ENCODE results near the gene HIP1R.

Gene HIP1R

GRCh38 chr12:122847516-122847836 is 12.2 kb downstream of the HIP1R start:
- H3K4me3 ChIP-seq (ENCODE audit: low read length): no peak overlapping the region
- H3K4me2 ChIP-seq (ENCODE audit: low read length): no peak overlapping the region
- no peaks in the 10 kb centered on the region for H3K9me3 ChIP-seq (ENCODE audit: control insufficient read depth, insufficient read depth, low read length)
- no peaks in the 10 kb centered on the region for H3K4me1 ChIP-seq (ENCODE audit: control insufficient read depth, low read length)
- TF ChIP-seq, protein P1, sequence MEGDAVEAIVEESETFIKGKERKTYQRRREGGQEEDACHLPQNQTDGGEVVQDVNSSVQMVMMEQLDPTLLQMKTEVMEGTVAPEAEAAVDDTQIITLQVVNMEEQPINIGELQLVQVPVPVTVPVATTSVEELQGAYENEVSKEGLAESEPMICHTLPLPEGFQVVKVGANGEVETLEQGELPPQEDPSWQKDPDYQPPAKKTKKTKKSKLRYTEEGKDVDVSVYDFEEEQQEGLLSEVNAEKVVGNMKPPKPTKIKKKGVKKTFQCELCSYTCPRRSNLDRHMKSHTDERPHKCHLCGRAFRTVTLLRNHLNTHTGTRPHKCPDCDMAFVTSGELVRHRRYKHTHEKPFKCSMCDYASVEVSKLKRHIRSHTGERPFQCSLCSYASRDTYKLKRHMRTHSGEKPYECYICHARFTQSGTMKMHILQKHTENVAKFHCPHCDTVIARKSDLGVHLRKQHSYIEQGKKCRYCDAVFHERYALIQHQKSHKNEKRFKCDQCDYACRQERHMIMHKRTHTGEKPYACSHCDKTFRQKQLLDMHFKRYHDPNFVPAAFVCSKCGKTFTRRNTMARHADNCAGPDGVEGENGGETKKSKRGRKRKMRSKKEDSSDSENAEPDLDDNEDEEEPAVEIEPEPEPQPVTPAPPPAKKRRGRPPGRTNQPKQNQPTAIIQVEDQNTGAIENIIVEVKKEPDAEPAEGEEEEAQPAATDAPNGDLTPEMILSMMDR (IDR thresholded peaks at IDR 0.05; ENCODE audit: low read depth, low read length, poor library complexity, severe bottlenecking): no peak
- TF ChIP-seq EZH2phosphoT487 (IDR thresholded peaks at IDR 0.05; ENCODE audit: borderline replicate concordance, low read length): no peak
- H3K9me2 ChIP-seq (replicated peaks; ENCODE audit: control insufficient read depth, low read length): no peaks in the 10 kb centered on the region
- H3K27me3 ChIP-seq (ENCODE audit: control insufficient read depth, low read length): no peaks in the 10 kb centered on the region
- no peaks in the 10 kb centered on the region for H3F3A ChIP-seq (ENCODE audit: control insufficient read depth, insufficient read depth)
- H4K20me1 ChIP-seq (ENCODE audit: control insufficient read depth, insufficient read depth, low read depth, low read length): 0 out of 2 replicates have a peak, but pooled peaks cover 4% of the 10 kb centered on the region
- peaks cover 9% of the 10 kb centered on the region; the same call in 1 of the 2 replicates for H3K36me3 ChIP-seq (ENCODE audit: control insufficient read depth, low read length)
- no peak overlapping the region for H3K27ac ChIP-seq (ENCODE audit: low read depth, low read length)
- peaks cover 51% of the 10 kb centered on the region for H3K79me2 ChIP-seq (ENCODE audit: control insufficient read depth, low read length)

GRCh38 chr12:122847921-122848421 is 12.7 kb downstream of the HIP1R start:
- Histone ChIP-seq H3K4me3 (ENCODE audit: low read length) (no peak overlapping the region), H3K9me2 (replicated peaks; ENCODE audit: control insufficient read depth, low read length) (no peaks in the 10 kb centered on the region), H3K79me2 (ENCODE audit: control insufficient read depth, low read length) (peaks cover 46% of the 10 kb centered on the region), H3F3A (ENCODE audit: control insufficient read depth, insufficient read depth) (no peaks in the 10 kb centered on the region), H3K27me3 (ENCODE audit: control insufficient read depth, low read length) (no peaks in the 10 kb centered on the region), H3K4me2 (ENCODE audit: low read length) (no peak overlapping the region), H3K36me3 (ENCODE audit: control insufficient read depth, low read length) (peaks cover 9% of the 10 kb centered on the region; the same call in 1 of the 2 replicates), H3K27ac (ENCODE audit: low read depth, low read length) (no peak overlapping the region), H3K9me3 (ENCODE audit: control insufficient read depth, insufficient read depth, low read length) (no peaks in the 10 kb centered on the region), H4K20me1 (ENCODE audit: control insufficient read depth, insufficient read depth, low read depth, low read length) (0 out of 2 replicates have a peak, but pooled peaks cover 4% of the 10 kb centered on the region), H3K4me1 (ENCODE audit: control insufficient read depth, low read length) (no peaks in the 10 kb centered on the region)
- no peak for TF ChIP-seq EZH2phosphoT487 (IDR thresholded peaks at IDR 0.05; ENCODE audit: borderline replicate concordance, low read length)
- TF ChIP-seq, protein P1 (IDR thresholded peaks at IDR 0.05; ENCODE audit: low read depth, low read length, poor library complexity, severe bottlenecking): no peak

GRCh38 chr12:122848471-122849351 is 13.5 kb downstream of the HIP1R start:
- H3K79me2 ChIP-seq (ENCODE audit: control insufficient read depth, low read length): peaks cover 38% of the 10 kb centered on the region
- no peak overlapping the region for H3K4me3 ChIP-seq (ENCODE audit: low read length)
- peaks cover 9% of the 10 kb centered on the region; the same call in 1 of the 2 replicates for H3K36me3 ChIP-seq (ENCODE audit: control insufficient read depth, low read length)
- H4K20me1 ChIP-seq (ENCODE audit: control insufficient read depth, insufficient read depth, low read depth, low read length): 0 out of 2 replicates have a peak, but pooled peaks cover 4% of the 10 kb centered on the region
- H3K4me2 ChIP-seq (ENCODE audit: low read length): no peak overlapping the region
- H3F3A ChIP-seq (ENCODE audit: control insufficient read depth, insufficient read depth): no peaks in the 10 kb centered on the region
- no peak overlapping the region for H3K27ac ChIP-seq (ENCODE audit: low read depth, low read length)
- no peaks in the 10 kb centered on the region for H3K4me1 ChIP-seq (ENCODE audit: control insufficient read depth, low read length)
- H3K9me2 ChIP-seq (replicated peaks; ENCODE audit: control insufficient read depth, low read length): no peaks in the 10 kb centered on the region
- H3K27me3 ChIP-seq (ENCODE audit: control insufficient read depth, low read length): no peaks in the 10 kb centered on the region
- TF ChIP-seq EZH2phosphoT487 (IDR thresholded peaks at IDR 0.05; ENCODE audit: borderline replicate concordance, low read length): no peak
- TF ChIP-seq, protein P1 (IDR thresholded peaks at IDR 0.05; ENCODE audit: low read depth, low read length, poor library complexity, severe bottlenecking): no peak
- no peaks in the 10 kb centered on the region for H3K9me3 ChIP-seq (ENCODE audit: control insufficient read depth, insufficient read depth, low read length)

Data from DOHH2 (cell line).